ENCODE data around the gene TBC1D22B.
"Not testable (repeated sequence)": the region's sequence is repeated elsewhere in the genome, so short reads cannot be mapped to it uniquely, and the experiment has no call there.

The TBC1D22B gene

DNA sequence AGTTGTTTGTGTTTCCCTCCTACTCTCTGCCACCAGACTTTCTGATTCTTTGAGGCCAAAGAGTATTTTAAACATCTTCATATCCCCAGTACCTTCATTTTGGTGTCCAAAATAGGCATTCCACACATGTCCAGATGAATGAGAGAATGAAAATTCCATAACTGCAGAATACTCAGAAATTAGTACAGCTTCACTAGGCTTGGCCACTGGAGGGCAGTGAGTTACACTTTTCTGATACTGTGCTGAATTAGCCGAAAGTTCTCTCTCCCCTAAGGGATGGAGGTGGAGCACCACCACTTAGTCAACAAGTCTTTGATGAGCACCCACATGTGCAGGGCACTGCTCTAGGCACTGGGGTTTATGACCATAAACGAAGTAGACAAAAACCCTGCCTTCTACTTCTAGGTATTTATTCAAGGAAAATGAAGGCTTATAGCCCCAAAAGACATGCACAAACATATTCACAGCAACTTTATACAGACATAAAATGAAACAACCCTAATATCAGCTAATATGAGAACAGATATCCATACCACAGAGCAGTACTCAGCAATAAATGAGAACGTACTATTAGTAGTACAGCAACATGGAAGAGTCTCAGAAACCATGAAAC is 46.4 kb downstream of the TBC1D22B start:
- peak; percentile 16 for DNase-seq (ENCODE audit: low spot score)

DNA sequence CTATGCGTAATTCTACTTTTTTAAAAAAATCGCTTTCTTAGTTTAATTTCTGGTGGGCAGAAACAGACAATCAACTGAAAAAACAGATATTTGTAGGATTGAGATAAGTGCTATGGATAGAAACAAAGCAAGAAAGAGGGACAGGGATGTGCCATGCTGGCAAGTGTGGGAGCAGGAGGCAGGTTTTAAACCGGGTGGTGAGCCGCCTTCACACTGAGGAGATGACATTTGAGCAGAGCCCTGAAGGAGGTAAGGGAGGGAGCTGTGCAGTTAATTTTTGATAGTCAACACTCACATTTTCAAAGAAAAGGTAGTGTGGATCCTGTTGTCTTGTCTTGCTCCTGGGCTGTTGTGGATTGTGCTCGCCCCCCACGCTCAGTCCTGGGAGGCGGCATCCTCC is 47.2 kb downstream of the TBC1D22B start:
- DNase-seq (ENCODE audit: low spot score) = no peak

DNA sequence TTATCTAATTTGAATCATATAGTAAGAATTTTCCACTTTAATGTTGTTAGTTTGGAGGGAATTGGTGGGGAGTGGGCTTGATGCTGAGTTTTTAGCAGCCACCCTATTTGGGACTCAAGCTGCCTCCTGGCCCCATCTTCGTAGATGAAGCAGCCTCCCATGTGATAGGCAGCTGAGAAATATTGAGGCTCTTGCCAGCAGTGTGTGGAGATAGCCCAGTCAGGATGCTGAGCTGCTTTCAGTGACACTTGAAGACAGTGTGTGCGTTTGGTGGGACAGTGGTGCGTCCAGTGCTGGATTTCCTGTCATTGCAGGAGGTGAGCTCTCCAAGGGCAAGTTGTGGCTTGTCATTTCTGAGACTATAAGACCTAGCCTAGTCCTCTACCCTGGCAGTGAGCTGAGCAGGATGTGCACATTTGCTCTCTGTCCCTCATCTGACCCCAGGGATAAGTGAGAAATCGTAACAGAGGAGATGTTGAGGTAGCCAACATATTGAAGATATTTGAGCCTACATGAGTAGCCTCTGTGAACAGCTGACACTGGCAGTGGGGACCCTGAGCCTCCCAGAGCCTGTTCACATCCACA is 48.4 kb downstream of the TBC1D22B start:
- DNase-seq (ENCODE audit: low spot score) = no peak

DNA sequence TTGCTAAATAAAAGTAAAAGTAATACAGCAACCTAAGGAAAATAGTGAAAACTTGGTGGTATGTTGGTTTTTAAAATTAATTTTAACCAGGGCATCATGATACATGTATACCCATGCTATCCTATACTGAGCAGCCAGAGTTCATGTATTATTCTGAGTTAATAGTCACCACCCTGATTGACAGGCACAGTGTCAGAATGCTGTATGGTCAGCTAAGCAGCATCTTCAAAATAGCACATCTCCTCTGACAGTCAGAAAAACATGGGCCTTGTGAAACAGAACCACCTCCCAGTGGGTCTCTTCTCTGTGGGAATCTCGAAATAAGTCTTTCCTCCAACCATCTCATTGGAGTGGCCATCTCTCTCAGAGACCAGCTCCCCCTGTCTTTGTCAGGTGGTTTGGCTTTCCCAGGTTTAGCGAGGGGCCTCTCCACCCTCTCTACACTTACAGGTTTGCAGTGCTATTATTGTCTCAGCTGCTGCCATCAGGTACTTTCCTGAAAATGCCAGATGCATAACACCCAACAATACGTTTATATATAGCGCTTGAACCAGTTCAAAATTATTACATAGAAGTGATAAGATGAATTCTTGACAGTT is 49.2 kb downstream of the TBC1D22B start:
- no peak for DNase-seq (ENCODE audit: low spot score)

DNA sequence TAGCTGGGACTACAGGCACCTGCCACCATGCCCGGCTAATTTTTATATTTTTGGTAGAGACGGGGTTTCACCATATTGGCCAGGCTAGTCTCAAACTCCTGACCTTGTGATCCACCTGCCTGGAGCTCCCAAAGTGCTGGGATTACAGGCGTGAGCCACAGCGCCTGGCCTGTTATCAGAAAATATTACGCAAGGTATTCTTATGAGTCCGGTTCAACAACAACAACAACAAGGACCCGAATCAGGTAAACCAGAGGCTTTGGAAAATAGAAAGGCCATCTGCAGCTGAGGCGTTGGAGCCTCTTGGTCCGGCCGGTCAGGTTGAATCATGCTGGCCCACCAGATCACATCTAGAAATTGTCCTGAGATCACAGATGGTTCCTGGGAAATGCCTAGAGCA is 49.9 kb downstream of the TBC1D22B start:
- DNase-seq (ENCODE audit: low spot score) = not testable (repeated sequence)

DNA sequence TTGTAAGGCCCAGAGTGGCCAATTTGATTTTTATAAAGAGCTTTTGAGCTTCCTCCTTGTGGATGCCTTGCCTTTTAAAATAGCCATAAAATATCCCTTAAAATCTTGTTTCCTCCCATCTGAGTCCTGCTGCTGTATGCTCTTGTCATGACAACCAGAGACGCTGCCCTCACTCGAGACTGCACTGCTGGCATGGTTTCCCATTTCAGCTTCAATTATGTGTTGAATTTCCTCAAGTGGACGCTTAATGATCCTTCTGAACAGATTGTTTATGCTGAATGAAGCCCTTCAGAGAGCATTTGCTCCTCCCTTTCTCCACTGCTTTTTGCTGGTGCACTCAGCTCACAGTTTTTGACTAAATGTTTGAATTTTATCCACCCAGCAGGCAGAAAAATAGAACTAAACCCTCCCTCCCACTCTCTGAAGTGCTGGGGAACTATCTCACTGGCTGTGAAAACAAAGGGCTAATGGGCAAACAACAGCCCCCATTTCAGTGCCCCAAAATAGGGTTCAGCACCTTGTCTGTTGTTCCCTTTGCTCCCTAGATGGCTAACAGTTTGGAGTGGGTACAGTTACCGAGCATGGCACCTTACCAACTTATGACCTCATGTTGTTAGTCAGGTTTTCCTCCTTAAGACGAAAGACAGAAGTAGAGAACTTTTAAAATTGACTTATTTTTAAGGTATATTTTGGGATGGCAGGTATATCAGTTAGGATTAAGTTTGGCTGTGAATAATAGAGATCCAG is 50.7 kb downstream of the TBC1D22B start:
- no peak for DNase-seq (ENCODE audit: low spot score)

DNA sequence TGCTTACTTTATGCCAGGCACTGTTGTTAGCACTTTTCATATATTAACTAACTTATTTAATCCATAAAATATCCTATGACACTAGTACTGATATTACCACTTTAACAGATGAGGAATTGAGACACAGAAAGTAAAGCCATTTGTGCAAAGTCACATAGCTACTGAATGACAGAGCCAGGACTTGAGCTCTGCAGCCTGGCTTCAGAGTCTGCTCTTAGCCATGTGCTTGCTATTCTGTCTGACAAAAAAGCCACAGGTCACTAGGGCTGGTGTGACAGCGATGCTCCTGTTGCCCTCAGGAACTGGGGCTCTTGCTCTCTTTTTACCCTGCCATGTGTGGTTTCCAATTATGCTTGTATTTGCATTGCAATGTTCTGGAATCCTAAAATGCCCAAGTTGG is 51.5 kb downstream of the TBC1D22B start:
- no peak for DNase-seq (ENCODE audit: low spot score)

DNA sequence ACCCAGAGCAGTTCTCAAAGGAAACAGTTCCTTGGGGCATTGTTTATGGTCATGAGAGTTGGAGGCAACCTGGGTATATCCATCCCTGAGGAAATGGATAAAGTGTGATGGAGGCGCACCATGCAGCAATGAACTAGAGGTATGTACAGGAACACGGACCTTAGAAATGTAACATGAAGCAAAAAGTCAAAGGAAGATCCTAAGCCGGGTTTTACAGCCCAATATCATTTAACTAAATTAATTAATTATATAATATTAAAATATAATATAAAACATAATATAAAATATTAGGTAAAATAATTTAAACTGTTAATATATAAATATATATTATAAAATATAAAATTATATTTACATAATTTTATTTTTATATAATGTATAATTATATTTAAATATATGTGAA is 52.1 kb downstream of the TBC1D22B start:
- no peak for DNase-seq (ENCODE audit: low spot score)

DNA sequence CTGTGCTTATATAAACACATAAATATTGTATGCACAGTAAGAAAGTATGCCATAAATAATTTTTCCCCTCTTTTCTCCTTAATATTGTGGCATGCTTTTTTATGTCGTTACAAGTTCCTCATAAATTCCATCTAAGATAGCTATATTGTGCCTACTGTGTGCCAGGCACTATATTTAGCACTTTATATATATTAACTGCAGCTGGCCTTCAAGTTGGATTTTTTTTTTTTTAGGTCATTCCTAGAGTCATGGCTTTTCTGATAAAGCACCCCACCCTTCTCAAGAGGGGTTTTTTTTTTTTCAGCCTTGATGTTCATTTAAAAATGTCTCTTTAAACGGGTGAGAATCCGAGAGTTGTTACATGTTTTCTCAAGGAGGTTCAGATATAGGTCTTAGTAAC is 53.4 kb downstream of the TBC1D22B start:
- no peak for DNase-seq (ENCODE audit: low spot score)

DNA sequence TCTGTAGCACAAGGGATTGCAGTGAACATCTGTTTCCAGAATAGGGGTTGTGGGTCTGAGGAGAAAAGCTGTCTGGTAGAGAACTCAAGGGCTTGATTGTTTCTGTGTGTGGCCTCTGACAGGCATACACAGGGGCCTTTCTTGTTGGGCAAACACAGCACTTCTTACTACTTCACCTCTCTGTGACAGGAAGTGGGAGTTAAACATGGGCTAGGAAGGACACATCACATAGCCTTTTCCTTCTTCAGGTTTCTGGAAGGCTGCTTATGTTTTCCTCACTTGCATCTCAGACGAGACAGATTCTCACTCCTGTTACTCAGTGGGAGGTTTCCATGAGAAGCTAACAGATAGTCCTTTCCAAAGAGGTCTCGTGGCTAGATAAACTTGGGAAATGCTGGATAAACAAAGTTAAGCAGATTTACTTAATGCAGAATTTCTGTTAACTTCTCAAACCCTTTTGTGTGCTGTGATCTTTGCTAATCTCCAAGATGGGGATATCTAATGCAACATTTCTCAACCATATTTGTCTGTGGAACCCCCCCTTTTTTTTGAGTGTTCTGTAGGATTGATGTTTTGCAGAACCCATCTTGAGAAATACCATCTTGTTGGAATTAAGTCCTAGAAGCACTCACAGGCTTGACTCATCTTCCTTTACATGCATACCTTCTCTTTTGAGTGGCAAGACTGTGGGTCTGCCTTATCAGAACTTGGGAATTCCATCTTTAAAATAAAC is 54.3 kb downstream of the TBC1D22B start:
- DNase-seq (ENCODE audit: low spot score) = no peak

DNA sequence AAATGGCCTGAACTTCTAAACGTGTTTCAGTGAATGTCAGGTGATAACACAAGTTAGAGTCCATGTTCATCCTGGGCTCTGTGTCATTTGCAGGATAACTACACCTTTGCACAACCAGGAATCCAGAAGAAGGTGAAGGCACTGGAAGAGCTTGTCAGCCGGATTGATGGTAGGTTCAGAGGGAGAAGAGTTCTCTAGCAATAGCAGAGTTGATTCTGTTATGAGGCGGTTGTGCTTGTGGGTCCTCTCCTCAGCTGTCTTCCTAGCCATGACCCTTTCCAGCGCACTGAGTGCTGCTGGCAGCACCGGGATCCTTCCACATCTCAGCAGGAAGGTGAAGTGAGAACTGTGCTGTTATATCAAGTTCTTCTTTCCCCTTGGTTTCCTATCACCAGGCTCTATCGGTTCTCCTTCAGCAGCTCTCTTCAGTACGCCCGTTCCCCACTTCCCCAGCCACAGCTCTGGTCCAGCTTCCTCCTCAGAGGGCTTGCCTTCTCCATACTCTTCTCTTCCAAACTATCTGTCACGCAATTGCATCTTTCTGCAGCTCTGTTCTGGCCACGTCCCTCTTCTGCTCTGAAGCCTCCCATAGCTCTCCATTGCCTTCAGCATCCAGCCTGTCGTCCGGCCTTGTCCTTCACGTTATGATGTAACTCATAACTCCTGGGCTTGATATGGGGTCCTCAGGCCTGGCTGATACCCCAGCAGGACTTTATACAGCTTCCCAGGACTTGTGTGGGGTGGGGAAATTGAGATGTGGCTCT is 56.3 kb downstream of the TBC1D22B start:
- DNase-seq (ENCODE audit: low spot score) = no peak

DNA sequence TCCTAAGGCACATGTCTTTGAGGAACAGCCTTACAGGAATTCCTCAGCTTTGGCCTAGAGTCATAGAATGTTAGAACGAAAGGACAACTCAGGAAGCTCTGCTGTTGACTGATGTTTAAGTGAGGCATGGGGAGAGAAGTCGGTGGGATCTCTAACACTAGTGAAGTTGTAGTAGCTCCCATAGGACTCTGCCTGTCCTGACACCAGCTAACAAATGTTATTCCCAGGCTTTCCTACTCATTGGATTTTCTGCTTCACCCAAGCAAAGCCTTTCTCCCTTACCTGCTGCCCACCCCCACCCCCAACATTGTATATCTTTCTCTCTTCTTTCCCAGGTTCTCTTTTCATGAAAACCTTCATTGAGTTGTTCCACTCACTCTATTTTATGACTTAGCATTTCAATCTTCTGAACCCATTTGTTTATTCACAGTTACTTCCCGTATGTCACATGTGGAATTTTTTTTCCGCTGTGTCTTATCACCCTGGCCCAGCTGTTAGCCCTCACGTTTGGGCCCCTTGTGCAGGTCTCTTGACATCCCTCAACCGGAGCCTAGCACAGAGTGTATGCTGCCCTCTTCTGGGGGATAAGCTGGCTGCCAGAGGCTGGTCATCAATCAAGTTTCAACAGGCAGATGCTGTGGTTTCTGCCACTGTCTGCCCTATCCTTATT is 57.0 kb downstream of the TBC1D22B start:
- DNase-seq (ENCODE audit: low spot score) = peak; percentile 16

DNA sequence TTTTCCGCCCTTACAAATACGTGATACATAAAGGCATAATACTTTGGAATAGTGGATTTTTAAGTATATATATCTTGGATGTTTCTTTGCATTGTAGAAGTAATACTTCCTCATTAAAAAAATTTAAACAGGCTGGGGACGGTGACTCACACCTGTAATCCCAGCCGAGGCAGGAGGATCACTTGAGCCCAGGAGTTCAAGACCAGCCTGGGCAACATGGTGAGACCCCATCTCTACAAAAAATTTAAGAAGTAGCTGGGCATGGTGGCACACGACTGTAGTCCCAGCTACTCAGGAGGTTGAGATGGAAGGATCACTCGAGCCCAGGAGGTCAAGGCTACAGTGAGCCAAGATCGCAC is 57.6 kb downstream of the TBC1D22B start:
- no peak for DNase-seq (ENCODE audit: low spot score)

DNA sequence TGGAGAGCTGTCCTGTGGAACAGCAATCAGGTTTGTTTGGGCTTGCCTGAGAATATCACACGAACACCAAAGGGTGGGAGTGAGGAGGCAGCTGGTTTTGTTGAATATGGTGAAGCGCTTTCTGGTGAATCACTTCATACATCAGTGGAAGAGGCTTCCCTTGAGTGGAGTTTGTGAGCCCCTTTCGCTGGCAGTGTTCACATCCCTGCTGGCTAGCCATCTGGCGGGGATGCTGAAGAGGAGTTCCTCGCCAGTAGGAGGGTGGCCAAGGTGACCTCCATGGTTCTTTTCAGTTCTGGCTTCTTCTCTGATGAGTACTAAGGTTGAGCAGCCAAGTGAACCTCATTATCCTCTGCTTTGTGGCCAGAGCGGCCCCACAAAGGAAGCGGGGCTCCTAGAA is 58.5 kb downstream of the TBC1D22B start:
- DNase-seq (ENCODE audit: low spot score) = no peak

DNA sequence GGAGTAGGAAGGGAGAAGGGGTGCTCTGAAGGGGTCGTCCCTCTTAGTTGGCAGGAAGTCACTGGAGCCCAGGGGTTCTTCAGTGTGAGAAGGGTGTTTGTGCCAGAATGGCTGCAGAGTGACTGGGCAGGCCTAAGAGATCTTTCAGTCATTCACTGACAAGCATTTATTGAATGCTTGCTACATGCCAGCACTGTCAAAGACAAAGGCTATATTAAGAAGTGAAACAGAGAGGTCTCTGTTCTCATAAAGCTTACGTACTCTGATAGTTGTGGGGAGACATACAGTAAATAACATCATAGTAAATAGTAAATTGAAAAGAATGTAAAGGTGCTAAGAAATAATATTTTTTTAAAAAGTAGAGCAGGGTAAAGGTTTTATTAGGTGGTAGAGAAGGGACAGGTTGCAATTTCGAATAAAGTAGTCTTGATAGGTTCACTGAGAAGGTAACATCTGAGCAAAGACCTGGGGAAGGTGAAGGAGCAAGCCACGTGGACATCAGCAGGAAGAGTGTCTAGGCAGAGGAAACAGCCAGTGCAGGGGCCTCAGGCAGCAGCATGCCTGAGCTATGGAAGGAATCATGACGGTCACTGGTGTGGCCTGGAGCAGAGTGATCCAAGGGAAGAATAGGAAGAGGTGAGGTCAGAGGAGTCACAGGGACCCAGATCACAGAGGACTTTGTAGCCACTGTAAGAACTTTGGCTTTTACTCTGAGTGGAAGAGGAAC is 59.9 kb downstream of the TBC1D22B start:
- DNase-seq (ENCODE audit: low spot score) = no peak

DNA sequence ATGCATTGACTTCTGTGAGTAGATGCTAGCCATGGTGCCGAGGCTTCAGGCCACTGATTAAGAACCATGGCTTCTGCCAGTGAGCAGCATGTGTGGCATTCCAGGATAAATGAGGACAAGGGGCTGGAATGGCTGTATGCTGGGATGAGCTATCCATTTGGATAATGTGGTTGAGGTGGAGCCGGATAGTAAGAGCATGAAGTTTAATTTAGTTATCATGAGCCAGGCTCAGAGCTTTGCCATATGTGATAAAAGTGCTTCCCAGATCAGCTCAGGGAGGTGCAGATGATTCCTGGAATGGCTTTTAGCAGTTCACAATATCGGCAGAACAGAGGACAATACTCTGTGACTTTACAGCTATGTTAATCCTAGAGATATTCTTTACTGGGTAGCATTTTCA is 61.6 kb downstream of the TBC1D22B start:
- DNase-seq (ENCODE audit: low spot score) = no peak

DNA sequence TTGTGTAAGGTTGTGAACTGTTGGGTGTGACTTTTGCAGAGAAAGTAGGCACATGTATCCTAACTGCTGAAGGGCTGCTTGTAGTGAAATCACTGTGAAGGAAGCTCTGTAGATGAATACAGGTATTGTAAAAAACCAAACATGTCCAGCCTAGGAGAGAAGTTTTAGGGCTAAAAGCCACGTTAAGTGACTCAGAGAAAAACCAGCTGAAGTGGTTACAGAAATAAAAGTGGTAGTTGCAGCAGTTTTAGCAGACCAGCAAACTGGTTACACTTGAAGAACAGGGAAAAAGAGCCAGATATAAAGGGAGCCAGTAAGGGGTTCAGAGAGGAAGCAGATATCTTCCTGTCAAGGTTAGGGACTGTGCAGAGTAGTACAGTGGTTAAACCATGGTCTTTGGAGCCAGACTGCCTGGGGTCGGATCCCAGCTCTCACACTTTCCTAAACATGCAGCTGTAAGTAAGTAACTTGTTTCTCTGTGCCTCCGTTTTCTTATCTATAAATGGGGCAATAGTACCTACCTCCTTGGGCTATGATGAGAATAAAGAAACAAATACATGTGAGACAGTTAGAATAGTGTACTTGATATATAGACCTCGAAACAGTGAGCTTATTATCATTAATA is 62.4 kb downstream of the TBC1D22B start:
- no peak for DNase-seq (ENCODE audit: low spot score)

DNA sequence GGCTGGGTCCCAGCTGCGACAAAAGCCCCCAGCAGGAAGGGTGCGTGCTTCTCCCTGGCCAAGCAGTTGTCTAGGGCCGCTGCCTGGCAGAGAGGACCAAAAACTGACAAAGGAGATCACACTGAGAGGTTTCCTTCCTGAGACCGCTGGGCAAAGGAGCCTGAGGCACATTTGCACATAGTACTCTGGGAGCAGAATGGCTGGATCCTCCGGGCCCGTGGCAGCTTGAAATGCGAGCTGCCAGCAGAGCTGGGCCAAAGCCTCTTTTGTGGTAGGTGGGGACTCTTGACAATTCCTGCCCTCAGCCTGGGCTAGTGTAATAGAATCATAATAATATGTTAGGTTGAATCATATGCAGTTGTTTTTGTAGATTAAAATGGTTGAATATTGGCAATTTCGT is 63.1 kb downstream of the TBC1D22B start:
- DNase-seq (ENCODE audit: low spot score) = no peak

DNA sequence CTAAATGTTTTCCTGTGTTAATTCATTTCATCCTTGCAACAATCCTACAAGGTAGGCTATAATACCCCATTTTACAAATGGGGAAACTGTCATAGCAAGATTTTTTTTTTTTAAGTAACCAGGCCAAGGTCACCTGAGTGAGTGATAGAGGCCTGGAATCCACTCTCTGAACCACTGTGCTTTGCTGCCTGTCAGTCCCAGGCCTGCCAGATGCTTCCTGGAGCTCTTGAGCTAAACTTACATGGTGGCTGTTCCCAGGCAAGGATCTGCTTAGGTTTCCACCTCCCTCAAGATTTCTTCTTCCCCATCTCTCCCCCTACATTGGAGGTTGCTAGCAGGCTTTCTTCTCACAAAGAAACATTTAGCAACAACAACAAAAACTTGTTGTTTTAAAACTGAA is 63.5 kb downstream of the TBC1D22B start:
- no peak for DNase-seq (ENCODE audit: low spot score)
